Measurements from ENCODE around the gene NELFA.

The NELFA gene

GRCh38 chr4:1932736-1933135, 76.0 kb downstream of the NELFA start:
- Mint-ChIP-seq H3K36me3 (peaks cover 9% of the 10 kb centered on the region), H3K4me1 (ENCODE audit: low read depth) (no peaks in the 10 kb centered on the region), H3K27me3 (no peaks in the 10 kb centered on the region), H3K4me3 (no peak overlapping the region), H3K9me3 (ENCODE audit: low read depth) (no peaks in the 10 kb centered on the region), H3K27ac (no peak overlapping the region)

All from activated naive CD8-positive, alpha-beta T cell (primary cell).